Cardiac septum (tissue), 1 donor: ENCODE measurements around the gene CDYL. TPM values are rescaled to one million over a fixed set of nuclear protein-coding genes. Genes with fewer than 3 reads are reported as not detected.
"Not testable (repeated sequence)": the region's sequence is repeated elsewhere in the genome, so short reads cannot be mapped to it uniquely, and the experiment has no call there.

Experiments
- DNase-seq: peaks from one replicate; pipeline ENCODE4 v3.0.0-alpha.2; 2020; ENCODE audit warnings: low spot score
- intact Hi-C: fragments of 100-400 bp; cut with DNase I; formaldehyde crosslinking; loops from one replicate; pipeline ENCODE4 v1.14.0; 2022
- total RNA-seq: library from RNA; stranded (reverse); fragmentation: NEBNext Ultra II Directional; extraction: Animal tissue kit (Norgen Biotek cat#: 25700); gene quantifications from one replicate; pipeline ENCODE4 v1.2.1, GENCODE V29; 2021
- donor health status: DM: no; HTN: no; CAD: no.

The CDYL gene
- total RNA-seq, 1 donor from 2014 or later, result 36.3 TPM

GRCh38 chr6:4819706-4820283, 43.6 kb downstream of the CDYL start:
- no peak for DNase-seq
- intact Hi-C loops, result no loop called here

GRCh38 chr6:4820704-4821276, 44.6 kb downstream of the CDYL start:
- intact Hi-C loops, result no loop called here
- DNase-seq, result no peak

GRCh38 chr6:4822476-4822875, 46.3 kb downstream of the CDYL start:
- intact Hi-C loops, result no loop called here
- DNase-seq, result no peak

- intact Hi-C loops, result no loop called here
- DNase-seq, result no peak
These were observed 52.0 kb downstream of the CDYL start for GRCh38 chr6:4828187-4828698.

GRCh38 chr6:4829089-4829488, 52.9 kb downstream of the CDYL start:
- no peak for DNase-seq
- intact Hi-C loops, result no loop called here

GRCh38 chr6:4835540-4835939, 59.3 kb downstream of the CDYL start:
- intact Hi-C loops, result not testable (repeated sequence)

GRCh38 chr6:4840169-4840568, 64.0 kb downstream of the CDYL start:
- intact Hi-C loops, result no loop called here
- no peak for DNase-seq

More at GRCh38 chr6:4835540-4835939, 59.3 kb downstream of the CDYL start:
- not testable (repeated sequence) for DNase-seq

- intact Hi-C loops, result no loop called here
- no peak for DNase-seq
These were observed 67.9 kb downstream of the CDYL start for GRCh38 chr6:4844108-4844507.

- intact Hi-C loops, result no loop called here
These were observed 70.2 kb downstream of the CDYL start for GRCh38 chr6:4846387-4846786.

GRCh38 chr6:4848382-4849068, 72.3 kb downstream of the CDYL start:
- intact Hi-C loops, result no loop called here
- no peak for DNase-seq

More at GRCh38 chr6:4846387-4846786, 70.2 kb downstream of the CDYL start:
- DNase-seq, result no peak

- intact Hi-C loops, result no loop called here
- DNase-seq, result no peak
These were observed 73.2 kb downstream of the CDYL start for GRCh38 chr6:4849226-4850022.

GRCh38 chr6:4851035-4851434, 74.8 kb downstream of the CDYL start:
- intact Hi-C loops, result no loop called here
- no peak for DNase-seq

GRCh38 chr6:4852186-4852585, 76.0 kb downstream of the CDYL start:
- not testable (repeated sequence) for DNase-seq

GRCh38 chr6:4852938-4853337, 76.7 kb downstream of the CDYL start:
- intact Hi-C loops, result no loop called here
- no peak for DNase-seq

More at GRCh38 chr6:4852186-4852585, 76.0 kb downstream of the CDYL start:
- intact Hi-C loops, result not testable (repeated sequence)

GRCh38 chr6:4853349-4853748, 77.1 kb downstream of the CDYL start:
- intact Hi-C loops, result no loop called here
- no peak for DNase-seq

- intact Hi-C loops, result no loop called here
- DNase-seq, result no peak
These were observed 77.7 kb downstream of the CDYL start for GRCh38 chr6:4853782-4854511.

GRCh38 chr6:4856785-4857184, 80.6 kb downstream of the CDYL start:
- intact Hi-C loops, result no loop called here

GRCh38 chr6:4858194-4859015, 82.2 kb downstream of the CDYL start:
- DNase-seq, result no peak
- intact Hi-C loops, result no loop called here

More at GRCh38 chr6:4856785-4857184, 80.6 kb downstream of the CDYL start:
- no peak for DNase-seq

GRCh38 chr6:4860387-4860786, 84.2 kb downstream of the CDYL start:
- intact Hi-C loops, result no loop called here
- DNase-seq, result no peak
